Activated CD4-positive, CD25-positive, alpha-beta regulatory T cell (primary cell): ENCODE measurements around the gene FAM83B.
"Not testable (repeated sequence)": the region's sequence is repeated elsewhere in the genome, so short reads cannot be mapped to it uniquely, and the experiment has no call there.

Experiments
- DNase-seq, 4 experiments: peaks; one replicate each; lab custom pipeline; 2025; lab: John Stamatoyannopoulos, UW

Gene FAM83B

GRCh38 chr6:54898767-54899166, 52.2 kb downstream of the FAM83B start:
- DNase-seq: no peak

GRCh38 chr6:54899442-54899841, 52.9 kb downstream of the FAM83B start:
- no peak for DNase-seq

GRCh38 chr6:54899986-54900385, 53.4 kb downstream of the FAM83B start:
- DNase-seq: no peak

- no peak for DNase-seq
Observed at GRCh38 chr6:54900666-54901065, 54.1 kb downstream of the FAM83B start.

GRCh38 chr6:54903884-54904283, 57.3 kb downstream of the FAM83B start:
- no peak for DNase-seq

- DNase-seq: no peak
Observed at GRCh38 chr6:54907355-54907754, 60.8 kb downstream of the FAM83B start.

- DNase-seq: no peak
Observed at GRCh38 chr6:54909184-54909583, 62.6 kb downstream of the FAM83B start.

- no peak for DNase-seq
Observed at GRCh38 chr6:54910431-54910884, 63.9 kb downstream of the FAM83B start.

- DNase-seq: no peak
Observed at GRCh38 chr6:54910921-54911320, 64.3 kb downstream of the FAM83B start.

- no peak for DNase-seq
Observed at GRCh38 chr6:54913211-54913610, 66.6 kb downstream of the FAM83B start.

GRCh38 chr6:54916858-54917257, 70.3 kb downstream of the FAM83B start:
- no peak for DNase-seq

- DNase-seq: no peak
Observed at GRCh38 chr6:54920628-54921027, 74.1 kb downstream of the FAM83B start.

- DNase-seq: no peak
Observed at GRCh38 chr6:54921891-54922290, 75.3 kb downstream of the FAM83B start.

- no peak for DNase-seq
Observed at GRCh38 chr6:54929245-54929909, 82.8 kb downstream of the FAM83B start.

GRCh38 chr6:54932622-54933021, 86.1 kb downstream of the FAM83B start:
- no peak for DNase-seq

- no peak for DNase-seq
Observed at GRCh38 chr6:54935739-54936138, 89.2 kb downstream of the FAM83B start.

GRCh38 chr6:54937371-54937770, 90.8 kb downstream of the FAM83B start:
- DNase-seq: no peak

- DNase-seq: no peak
Observed at GRCh38 chr6:54957698-54958097, 111.1 kb downstream of the FAM83B start.

GRCh38 chr6:54958446-54958845, 111.9 kb downstream of the FAM83B start:
- DNase-seq: no peak

GRCh38 chr6:54959820-54960219, 113.2 kb downstream of the FAM83B start:
- DNase-seq: no peak

GRCh38 chr6:54961372-54961771, 114.8 kb downstream of the FAM83B start:
- not testable (repeated sequence) for DNase-seq

- no peak for DNase-seq
Observed at GRCh38 chr6:54970337-54970736, 123.8 kb downstream of the FAM83B start.

- no peak for DNase-seq
Observed at GRCh38 chr6:54971825-54972224, 125.3 kb downstream of the FAM83B start.

GRCh38 chr6:54979161-54979560, 132.6 kb downstream of the FAM83B start:
- DNase-seq: not testable (repeated sequence)
